ENCODE data around the gene HBS1L.
"Not testable (repeated sequence)": the region's sequence is repeated elsewhere in the genome, so short reads cannot be mapped to it uniquely, and the experiment has no call there.

HBS1L gene

GRCh38 chr6:135075018-135075417 lies 20.4 kb upstream of the HBS1L start:
- DNase-seq: no peak

- DNase-seq: no peak
Observed at GRCh38 chr6:135073756-135074393, 19.3 kb upstream of the HBS1L start.

- DNase-seq: no peak
Observed at GRCh38 chr6:135073217-135073616, 18.6 kb upstream of the HBS1L start.

GRCh38 chr6:135072753-135073152 lies 18.1 kb upstream of the HBS1L start:
- no peak for DNase-seq

- DNase-seq: no peak
Observed at GRCh38 chr6:135071541-135071940, 16.9 kb upstream of the HBS1L start.

GRCh38 chr6:135067911-135068310 lies 13.3 kb upstream of the HBS1L start:
- no peak for DNase-seq

- no peak for DNase-seq
Observed at GRCh38 chr6:135066806-135067205, 12.2 kb upstream of the HBS1L start.

GRCh38 chr6:135066397-135066796 lies 11.8 kb upstream of the HBS1L start:
- no peak for DNase-seq

- DNase-seq: no peak
Observed at GRCh38 chr6:135064586-135064985, 10.0 kb upstream of the HBS1L start.

- no peak for DNase-seq
Observed at GRCh38 chr6:135063926-135064325, 9.3 kb upstream of the HBS1L start.

- no peak for DNase-seq
Observed at GRCh38 chr6:135062735-135063134, 8.1 kb upstream of the HBS1L start.

- no peak for DNase-seq
Observed at GRCh38 chr6:135060076-135060475, 5.5 kb upstream of the HBS1L start.

- not testable (repeated sequence) for DNase-seq
Observed at GRCh38 chr6:135058299-135058698, 3.7 kb upstream of the HBS1L start.

GRCh38 chr6:135056632-135057031 lies 2.0 kb upstream of the HBS1L start:
- no peak for DNase-seq

- no peak for DNase-seq
Observed at GRCh38 chr6:135054226-135054568, 425 bp downstream of the HBS1L start.

GRCh38 chr6:135053406-135053805 lies 1.2 kb downstream of the HBS1L start:
- no peak for DNase-seq

GRCh38 chr6:135052939-135053338 lies 1.7 kb downstream of the HBS1L start:
- no peak for DNase-seq

- DNase-seq: no peak
Observed at GRCh38 chr6:135048915-135049314, 5.7 kb downstream of the HBS1L start.

GRCh38 chr6:135047336-135047735 lies 7.3 kb downstream of the HBS1L start:
- DNase-seq: no peak

- no peak for DNase-seq
Observed at GRCh38 chr6:135046912-135047311, 7.7 kb downstream of the HBS1L start.

GRCh38 chr6:135044639-135045038 lies 10.0 kb downstream of the HBS1L start:
- no peak for DNase-seq

GRCh38 chr6:135043846-135044245 lies 10.8 kb downstream of the HBS1L start:
- no peak for DNase-seq

- no peak for DNase-seq
Observed at GRCh38 chr6:135043364-135043763, 11.3 kb downstream of the HBS1L start.

GRCh38 chr6:135038335-135038734 lies 16.3 kb downstream of the HBS1L start:
- DNase-seq: no peak

All from anterior cingulate cortex (tissue), 58 donors.